ENCODE results near the gene IRS4. TPM values are rescaled to one million over a fixed set of nuclear protein-coding genes. Genes with fewer than 3 reads are reported as not detected.

Gene IRS4
- total RNA-seq, 2 donors from 2014 or later = not detected

GRCh38 chrX:108735679-108736508 lies 469 bp downstream of the IRS4 start:
- no peak for DNase-seq (ENCODE audit: low spot score)
- TF ChIP-seq CTCF (IDR thresholded peaks at IDR 0.05) = no peak
- Histone ChIP-seq H3K27ac (no peak overlapping the region), H3K4me1 (peaks cover 0 to 19% of the 10 kb centered on the region in 2 donors), H3K36me3 (no peaks in the 10 kb centered on the region), H3K4me3 (peak overlapping the region; percentile 26 to 45), H3K27me3 (peaks cover 0 to 7% of the 10 kb centered on the region in 2 donors), H3K9me3 (no peaks in the 10 kb centered on the region)

- DNase-seq (ENCODE audit: low spot score) = no peak
- TF ChIP-seq CTCF (IDR thresholded peaks at IDR 0.05) = no peak
- Histone ChIP-seq H3K4me1 (peaks cover 0 to 19% of the 10 kb centered on the region in 2 donors), H3K27me3 (peaks cover 0 to 7% of the 10 kb centered on the region in 2 donors), H3K36me3 (no peaks in the 10 kb centered on the region), H3K9me3 (no peaks in the 10 kb centered on the region), H3K4me3 (peak overlapping the region in 1 of 2 donors; percentile 45), H3K27ac (no peak overlapping the region)
These were observed 1.2 kb downstream of the IRS4 start for GRCh38 chrX:108735091-108735678.

DNA sequence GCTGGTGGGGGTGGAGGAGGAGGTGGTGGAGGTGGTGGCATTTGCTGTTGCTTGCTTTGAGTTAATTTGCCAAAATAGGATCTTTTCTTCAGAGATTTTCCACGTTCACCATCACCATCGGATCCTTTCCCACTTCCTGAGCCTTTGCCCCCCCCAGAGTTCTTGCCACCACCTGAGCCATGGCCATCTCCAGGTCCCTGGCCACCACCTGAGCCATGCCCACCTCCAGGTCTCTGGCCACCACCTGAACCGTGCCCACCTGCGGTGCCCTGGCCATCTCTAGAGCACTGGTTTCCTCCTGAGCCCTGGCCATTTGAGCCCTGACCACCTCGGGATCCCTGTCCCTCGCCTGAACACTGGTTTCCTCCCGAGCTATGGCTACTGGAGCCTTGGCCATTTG lies 1.9 kb downstream of the IRS4 start:
- Histone ChIP-seq H3K4me3 (no peak overlapping the region), H3K4me1 (peaks cover 0 to 19% of the 10 kb centered on the region in 2 donors), H3K9me3 (no peaks in the 10 kb centered on the region), H3K27ac (no peak overlapping the region), H3K36me3 (no peaks in the 10 kb centered on the region), H3K27me3 (peaks cover 0 to 7% of the 10 kb centered on the region in 2 donors)
- no peak for DNase-seq (ENCODE audit: low spot score)
- no peak for TF ChIP-seq CTCF (IDR thresholded peaks at IDR 0.05)

GRCh38 chrX:108732630-108733321 lies 3.6 kb downstream of the IRS4 start:
- no peak for TF ChIP-seq CTCF (IDR thresholded peaks at IDR 0.05)
- no peak for DNase-seq (ENCODE audit: low spot score)
- Histone ChIP-seq H3K27me3 (peaks cover 0 to 7% of the 10 kb centered on the region in 2 donors), H3K4me1 (peaks cover 0 to 19% of the 10 kb centered on the region in 2 donors), H3K36me3 (no peaks in the 10 kb centered on the region), H3K4me3 (no peak overlapping the region), H3K27ac (no peak overlapping the region), H3K9me3 (no peaks in the 10 kb centered on the region)

DNA sequence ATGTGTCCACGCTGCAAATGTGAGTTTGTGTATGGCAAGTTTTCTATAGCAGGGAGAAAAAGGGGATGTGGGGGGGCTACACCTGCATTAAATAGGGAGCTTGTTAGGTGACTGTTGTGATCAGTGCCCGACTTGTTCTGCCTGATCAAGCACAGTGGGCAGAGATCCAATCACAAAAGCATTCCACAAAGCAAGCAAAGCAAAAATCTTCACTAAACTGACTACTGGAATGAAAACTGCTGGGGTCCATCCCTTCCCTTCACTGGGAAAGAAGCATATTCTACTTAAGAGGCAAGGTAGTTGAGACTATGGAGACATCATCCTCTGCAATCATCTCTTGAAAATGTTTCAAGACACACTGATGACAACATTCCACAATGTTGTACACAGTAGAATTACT lies 5.2 kb downstream of the IRS4 start:
- H3K4me1 ChIP-seq = peaks cover 0 to 5% of the 10 kb centered on the region in 2 donors
- H3K27ac ChIP-seq = no peak overlapping the region
- H3K4me3 ChIP-seq = no peak overlapping the region
- peaks cover 0 to 7% of the 10 kb centered on the region in 2 donors for H3K27me3 ChIP-seq
- no peaks in the 10 kb centered on the region for H3K9me3 ChIP-seq
- H3K36me3 ChIP-seq = no peaks in the 10 kb centered on the region
- TF ChIP-seq CTCF (IDR thresholded peaks at IDR 0.05) = no peak
- DNase-seq (ENCODE audit: low spot score) = no peak
